Thoracic aorta (tissue), 2 donors: ENCODE measurements around the gene ALOX12. TPM values are rescaled to one million over a fixed set of nuclear protein-coding genes. Genes with fewer than 3 reads are reported as not detected.

ENCODE experiments used
- ATAC-seq: fragments of 150-250 bp; one replicate; pipeline ENCODE4 v1.8.0; 2017; ENCODE audit warnings: low read depth; ENCODE audit not compliant: insufficient number of reproducible peaks, low FRiP score
- DNase-seq: peaks from one replicate; pipeline ENCODE4 v3.0.0-alpha.2; 2020; ENCODE audit warnings: low spot score
- H3K27ac ChIP-seq, 2 donors: fragments of 200-600 bp; sonication (generic); 1 replicate in 1 of 2; 2 replicates in 1 of 2; pipeline ENCODE4 v1.5.1; 2016; ENCODE audit warnings: mild to moderate bottlenecking in 2 of 2, moderate library complexity in 2 of 2
- H3K27me3 ChIP-seq: fragments of 200-600 bp; sonication (generic); replicated peaks from 2 replicates; pipeline ENCODE4 v1.6.0; 2016; ENCODE audit warnings: mild to moderate bottlenecking; ENCODE audit not compliant: insufficient read depth
- H3K36me3 ChIP-seq: fragments of 200-600 bp; sonication (generic); one replicate; pipeline ENCODE4 v1.5.1; 2016
- H3K4me1 ChIP-seq, 2 donors: fragments of 200-600 bp; sonication (generic); 1 replicate in 1 of 2; 2 replicates in 1 of 2; pipeline versions ENCODE4 v1.5.1 to v1.6.0; 2016; ENCODE audit warnings: low read depth in 2 of 2, mild to moderate bottlenecking in 1 of 2; ENCODE audit not compliant: control insufficient read depth in 1 of 2
- H3K4me3 ChIP-seq: fragments of 200-600 bp; sonication (generic); 2 replicates; pipeline ENCODE4 v1.5.1; 2016; ENCODE audit warnings: mild to moderate bottlenecking
- H3K9me3 ChIP-seq: fragments of 200-600 bp; sonication (generic); 2 replicates; pipeline ENCODE4 v1.5.1; 2016
- CTCF ChIP-seq: fragments of 200-600 bp; sonication (generic); IDR thresholded peaks from one replicate; pipeline ENCODE4 v1.5.1; 2019; ENCODE audit warnings: antibody characterized with exemption
- total RNA-seq, 2 donors: library from RNA; depleted of rRNA; stranded (reverse); fragments of >200 nt; gene quantifications; one replicate each; pipeline versions ENCODE4 v1.1.0 to v1.2.3, GENCODE V29; 2016

The ALOX12 gene
- total RNA-seq, 2 donors from 2014 or later, result not detected

DNA sequence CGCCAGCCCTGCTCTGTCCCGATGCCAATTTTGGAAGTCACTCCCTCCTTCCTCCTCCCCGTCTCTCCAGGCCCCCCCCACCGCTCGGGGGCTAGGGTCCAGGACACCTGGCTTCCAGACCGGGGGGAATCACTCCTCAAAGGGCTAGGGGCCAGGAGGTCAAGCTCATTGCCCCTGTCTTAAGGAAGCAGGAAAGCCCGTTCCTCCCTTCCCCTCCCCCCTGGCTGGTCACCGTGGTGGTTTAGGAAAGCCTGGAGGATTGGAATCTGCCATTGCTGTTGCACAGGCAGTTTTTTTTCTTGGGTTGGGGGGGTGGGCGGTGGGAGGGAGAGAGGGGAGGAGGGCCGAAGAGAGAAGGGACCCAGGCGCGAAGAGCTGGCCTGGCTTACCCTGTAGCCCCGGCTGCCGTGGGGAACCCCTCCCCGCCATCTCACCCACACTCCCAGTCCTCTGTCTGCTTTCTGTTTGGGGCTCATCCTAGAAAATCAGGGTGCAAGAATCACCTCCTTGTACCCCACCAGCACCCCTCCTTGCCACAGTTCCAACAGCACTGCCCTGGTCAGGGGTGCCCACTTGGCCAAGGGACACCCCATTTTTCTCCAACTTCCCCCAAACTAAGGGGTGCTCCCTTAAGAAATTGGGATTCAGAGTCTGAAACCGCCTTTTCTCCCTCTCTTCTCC, 24.1 kb downstream of the ALOX12 start:
- H3K36me3 ChIP-seq, result no peaks in the 10 kb centered on the region
- H3K4me3 ChIP-seq, result peak overlapping the region; percentile 90
- TF ChIP-seq CTCF, result no peak
- no peak for DNase-seq
- peak overlapping the region; percentile 91 to 97 for H3K27ac ChIP-seq
- H3K4me1 ChIP-seq, result peaks cover 13 to 62% of the 10 kb centered on the region in 2 donors
- no peaks in the 10 kb centered on the region for H3K9me3 ChIP-seq
- ATAC-seq, result no peak
- peaks cover 12% of the 10 kb centered on the region for H3K27me3 ChIP-seq

DNA sequence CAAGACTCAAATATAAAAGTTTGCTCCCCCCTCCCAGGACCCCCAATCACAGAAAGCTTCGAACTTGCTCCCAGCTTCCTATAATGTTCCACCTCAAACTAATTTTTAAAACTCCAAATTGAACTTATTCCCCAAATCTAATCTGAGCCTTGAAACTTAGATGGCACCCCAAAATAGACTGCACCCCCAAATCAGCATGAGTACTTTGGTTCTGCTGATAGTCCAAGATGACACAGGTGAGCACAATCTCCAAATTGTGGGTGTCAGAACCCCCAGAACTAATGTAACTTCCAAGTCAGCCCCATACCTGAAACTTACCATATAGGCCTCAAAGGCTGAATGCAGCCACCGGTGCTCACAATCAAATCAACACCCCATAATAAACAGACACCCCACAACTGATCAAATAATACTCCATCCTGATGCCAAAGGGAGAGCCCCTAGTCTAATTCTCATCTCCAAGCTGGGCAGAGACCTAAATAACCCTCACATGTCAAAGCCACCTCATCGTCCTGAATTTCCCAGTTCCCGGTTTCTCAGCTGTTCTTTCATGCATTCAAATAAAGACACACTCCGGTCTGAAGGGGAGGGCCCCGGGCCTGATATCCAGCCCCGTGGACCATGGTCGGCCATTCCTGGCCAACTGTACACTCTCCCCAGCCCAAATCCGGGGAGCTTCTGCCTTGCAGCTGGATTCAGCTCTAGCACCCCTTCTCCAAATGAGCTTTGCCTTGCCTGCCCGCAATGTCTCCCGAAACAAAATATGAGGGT, 25.2 kb downstream of the ALOX12 start:
- ATAC-seq, result no peak
- DNase-seq, result no peak
- H3K9me3 ChIP-seq, result no peaks in the 10 kb centered on the region
- peaks cover 8 to 52% of the 10 kb centered on the region in 2 donors for H3K4me1 ChIP-seq
- H3K36me3 ChIP-seq, result no peaks in the 10 kb centered on the region
- peak overlapping the region; percentile 24 to 25 for H3K27ac ChIP-seq
- H3K4me3 ChIP-seq, result no peak overlapping the region
- no peak for TF ChIP-seq CTCF
- peaks cover 12% of the 10 kb centered on the region for H3K27me3 ChIP-seq

DNA sequence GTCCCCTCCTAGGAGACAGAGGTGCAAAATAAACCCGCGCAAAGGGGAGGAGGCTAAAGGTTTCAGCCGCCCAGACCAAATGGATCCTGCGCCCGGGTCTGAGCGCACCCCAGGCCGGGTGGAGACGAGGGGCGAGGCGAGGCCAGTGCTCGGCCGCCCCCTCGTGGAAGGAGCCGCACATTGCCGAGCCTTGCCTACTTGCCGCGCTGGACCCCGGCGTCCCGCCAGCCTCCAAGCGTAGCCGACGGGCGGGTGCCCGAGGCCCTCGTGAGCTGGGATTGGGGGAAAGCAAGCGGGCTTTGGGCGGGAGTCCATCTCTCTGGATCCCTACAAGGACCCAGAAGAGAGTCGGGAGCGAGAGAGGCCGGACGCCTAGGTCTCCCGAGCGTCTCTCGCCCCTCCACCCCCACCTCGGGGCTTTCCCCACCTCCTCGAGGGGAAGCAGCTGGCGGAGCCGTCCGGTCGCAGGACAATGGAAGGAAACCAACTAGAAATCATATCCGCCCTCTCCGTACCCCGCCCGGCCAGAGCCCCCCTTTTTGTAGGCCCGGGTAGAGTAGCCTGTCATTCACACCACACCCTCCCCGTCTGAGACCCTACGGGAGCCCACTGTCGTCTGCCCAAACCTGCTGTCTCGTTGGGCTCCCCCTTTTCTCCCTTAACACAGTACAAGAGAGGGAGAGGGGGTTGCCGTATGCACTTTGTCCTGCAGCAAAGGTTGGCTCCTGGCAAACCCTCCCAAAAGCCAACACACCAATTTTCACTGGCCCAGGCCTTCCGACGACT, 26.3 kb downstream of the ALOX12 start:
- Histone ChIP-seq H3K9me3 (no peaks in the 10 kb centered on the region), H3K4me1 (peaks cover 7 to 41% of the 10 kb centered on the region in 2 donors), H3K4me3 (peak overlapping the region; percentile 66), H3K27me3 (peaks cover 12% of the 10 kb centered on the region), H3K27ac (peak overlapping the region; percentile 24 to 44), H3K36me3 (no peaks in the 10 kb centered on the region)
- peak; percentile 96 for TF ChIP-seq CTCF
- ATAC-seq (no peak), DNase-seq (no peak)

DNA sequence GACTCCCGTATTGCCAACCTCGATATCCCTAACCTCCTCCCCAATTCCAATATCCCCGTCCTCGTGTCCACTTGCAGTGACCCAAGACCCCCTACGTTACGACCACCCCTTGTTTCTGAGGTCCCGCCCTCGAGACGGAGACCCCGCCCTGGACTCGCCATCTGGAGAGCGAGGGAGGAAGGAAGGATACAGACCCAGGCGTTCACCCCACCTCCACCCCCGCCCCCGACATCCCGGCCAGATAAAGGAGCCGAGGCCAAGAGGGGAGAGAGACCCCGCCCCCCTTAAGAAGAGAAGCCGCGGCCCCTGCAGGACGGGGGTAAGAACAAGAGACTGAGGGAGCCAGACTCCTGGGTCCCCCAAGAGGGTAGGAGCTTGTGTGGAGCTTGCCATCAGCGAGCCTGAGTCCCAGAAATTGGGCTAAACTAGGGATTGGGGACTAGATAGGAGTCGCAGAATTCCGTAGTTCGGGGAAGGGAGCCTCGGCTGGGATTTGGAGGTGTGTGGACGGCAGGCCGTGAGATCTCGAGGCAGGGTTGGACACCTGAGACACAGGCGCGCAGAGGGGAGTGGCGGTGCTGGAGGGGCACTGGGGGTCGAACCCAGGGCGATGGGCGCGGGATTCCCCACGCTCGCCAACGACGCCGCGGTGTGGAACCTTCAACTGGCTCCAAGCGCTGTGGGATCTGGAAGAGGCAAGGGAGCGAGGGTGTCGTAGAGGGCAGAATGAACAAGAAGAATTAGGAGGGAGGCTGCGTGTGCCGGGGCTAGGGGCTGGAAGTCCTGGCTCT, 27.1 kb downstream of the ALOX12 start, which contains the start of gene BCL6B:
Gene BCL6B, plus strand, starts transcription at position 270 of the 791 bp plus-strand sequence. CDS start 622 bp downstream, outside the sequence.
- DNase-seq (no peak), ATAC-seq (no peak)
- Histone ChIP-seq H3K4me1 (peaks cover 4 to 33% of the 10 kb centered on the region in 2 donors), H3K9me3 (no peaks in the 10 kb centered on the region), H3K27me3 (peaks cover 12% of the 10 kb centered on the region), H3K4me3 (peak within 1 kb of the TSS; percentile 66), H3K27ac (peak within 1 kb of the TSS; percentile 24 to 44), H3K36me3 (no peaks in the 10 kb centered on the region)
- no peak for TF ChIP-seq CTCF
